Omental fat pad (tissue), 4 donors: ENCODE measurements around the gene ACD. TPM values are rescaled to one million over a fixed set of nuclear protein-coding genes. Genes with fewer than 3 reads are reported as not detected.
A peak's percentile ranks its signal among the peaks of the same experiment; 100 is the strongest.

Experiments used
- ATAC-seq: fragments of 150-250 bp; one replicate; pipeline ENCODE4 v1.9.1; 2016; ENCODE audit warnings: mild to moderate bottlenecking, moderate library complexity; ENCODE audit not compliant: low FRiP score
- DNase-seq: peaks from one replicate; pipeline ENCODE4 v3.0.0-alpha.2; 2019; ENCODE audit warnings: low spot score
- total RNA-seq, 4 donors: library from RNA; depleted of rRNA; stranded (reverse); fragments of >200 nt; gene quantifications; one replicate each; pipeline ENCODE4 v1.1.0, GENCODE V29; 2016
- TF ChIP-seq, protein P1 (sequence below), 3 donors: fragments of 450-650 bp; IDR thresholded peaks; one replicate each; pipeline ENCODE4 v1.5.1; 2016 to 2017; ENCODE audit warnings: antibody characterized with exemption in 3 of 3, mild to moderate bottlenecking in 3 of 3, moderate library complexity in 2 of 3

ACD gene
- total RNA-seq, 4 donors from 2014 or later: 9.5 to 21.3 (median 18.4) TPM

GRCh38 chr16:67672739-67673662 is 12.9 kb upstream of the ACD start:
- no peak for DNase-seq
- ATAC-seq: peak; percentile 50
- TF ChIP-seq, protein P1, sequence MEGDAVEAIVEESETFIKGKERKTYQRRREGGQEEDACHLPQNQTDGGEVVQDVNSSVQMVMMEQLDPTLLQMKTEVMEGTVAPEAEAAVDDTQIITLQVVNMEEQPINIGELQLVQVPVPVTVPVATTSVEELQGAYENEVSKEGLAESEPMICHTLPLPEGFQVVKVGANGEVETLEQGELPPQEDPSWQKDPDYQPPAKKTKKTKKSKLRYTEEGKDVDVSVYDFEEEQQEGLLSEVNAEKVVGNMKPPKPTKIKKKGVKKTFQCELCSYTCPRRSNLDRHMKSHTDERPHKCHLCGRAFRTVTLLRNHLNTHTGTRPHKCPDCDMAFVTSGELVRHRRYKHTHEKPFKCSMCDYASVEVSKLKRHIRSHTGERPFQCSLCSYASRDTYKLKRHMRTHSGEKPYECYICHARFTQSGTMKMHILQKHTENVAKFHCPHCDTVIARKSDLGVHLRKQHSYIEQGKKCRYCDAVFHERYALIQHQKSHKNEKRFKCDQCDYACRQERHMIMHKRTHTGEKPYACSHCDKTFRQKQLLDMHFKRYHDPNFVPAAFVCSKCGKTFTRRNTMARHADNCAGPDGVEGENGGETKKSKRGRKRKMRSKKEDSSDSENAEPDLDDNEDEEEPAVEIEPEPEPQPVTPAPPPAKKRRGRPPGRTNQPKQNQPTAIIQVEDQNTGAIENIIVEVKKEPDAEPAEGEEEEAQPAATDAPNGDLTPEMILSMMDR (IDR thresholded peaks at IDR 0.05): peak in 1 of 3 donors; percentile 6

- DNase-seq: no peak
- TF ChIP-seq, protein P1 (IDR thresholded peaks at IDR 0.05): no peak
- ATAC-seq: no peak
Observed at GRCh38 chr16:67672306-67672705, 12.2 kb upstream of the ACD start.

GRCh38 chr16:67669499-67670101 is 9.5 kb upstream of the ACD start:
- TF ChIP-seq, protein P1 (IDR thresholded peaks at IDR 0.05): no peak
- no peak for DNase-seq

DNA sequence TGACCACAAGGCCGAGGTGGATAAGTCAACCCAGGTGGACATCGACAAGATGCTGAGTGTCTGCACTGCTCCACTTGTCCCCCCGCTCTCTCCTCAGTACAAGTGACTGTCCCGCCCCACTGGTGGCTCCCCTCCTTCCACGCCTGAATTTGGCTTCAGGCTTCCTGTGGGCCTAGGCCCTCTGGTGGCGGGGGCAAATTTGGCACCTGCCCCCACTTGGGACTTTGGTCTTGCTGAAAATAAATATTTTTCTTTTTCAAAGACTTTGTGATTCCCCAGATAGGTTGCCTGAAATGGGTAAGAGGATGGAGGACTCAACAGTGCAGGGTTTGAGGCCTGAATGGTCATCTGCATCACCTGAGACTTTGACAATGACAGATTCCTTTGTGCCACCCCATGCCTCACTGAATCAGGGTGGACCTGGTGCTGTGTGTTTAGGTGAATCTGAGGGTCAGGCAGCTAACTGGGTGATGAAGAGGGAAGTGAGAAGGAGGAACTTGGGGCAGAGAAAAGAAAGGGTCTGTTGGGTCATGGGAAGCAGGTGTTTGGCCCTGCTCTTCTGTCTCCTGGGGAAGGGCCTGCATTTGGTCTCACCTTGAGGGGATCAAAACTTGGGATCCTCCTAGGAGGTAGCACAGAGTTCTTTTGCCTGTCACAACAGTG is 8.6 kb upstream of the ACD start:
- no peak for ATAC-seq
- TF ChIP-seq, protein P1 (IDR thresholded peaks at IDR 0.05): no peak
- DNase-seq: no peak

More at GRCh38 chr16:67669499-67670101, 9.5 kb upstream of the ACD start:
- ATAC-seq: no peak

GRCh38 chr16:67667817-67668494 is 7.9 kb upstream of the ACD start:
- ATAC-seq: peak; percentile 69
- TF ChIP-seq, protein P1 (IDR thresholded peaks at IDR 0.05): peak in 1 of 3 donors; percentile 44
- DNase-seq: no peak

DNA sequence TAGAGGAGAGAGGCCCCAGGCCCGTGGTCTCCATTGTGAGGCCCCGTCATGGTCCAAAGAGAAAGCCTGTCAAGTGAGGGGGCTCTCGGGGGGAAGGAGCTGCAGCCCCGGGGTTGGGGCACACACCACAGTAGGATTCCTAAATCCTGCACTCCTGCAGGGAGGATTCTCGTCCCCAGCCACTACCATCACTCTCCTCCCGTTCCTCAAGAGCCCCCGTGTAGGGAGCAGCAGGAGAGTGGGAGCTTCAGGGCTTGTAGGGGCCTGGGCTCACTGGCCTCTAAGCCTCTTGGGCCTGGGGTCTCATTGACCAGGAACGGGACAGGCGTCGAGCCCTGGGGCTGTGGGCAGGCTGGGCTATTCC is 7.4 kb upstream of the ACD start:
- peak; percentile 2 for ATAC-seq
- TF ChIP-seq, protein P1 (IDR thresholded peaks at IDR 0.05): no peak

More for the DNA sequence above, 7.4 kb upstream of the ACD start:
- DNase-seq: no peak
